H1 (cell line): ENCODE measurements around the gene RAET1L. TPM values are rescaled to one million over a fixed set of nuclear protein-coding genes. Genes with fewer than 3 reads are reported as not detected.
A peak's percentile ranks its signal among the peaks of the same experiment; 100 is the strongest.

ENCODE experiments used
- CTCF ChIA-PET: fragments of 300-600 bp; sonication (Branson Sonifier 250); formaldehyde crosslinking; loops from one replicate; lab custom pipeline; 2021; ENCODE audit not compliant: partially characterized antibody; lab: Charles Lee
- POLR2A ChIA-PET: fragments of 300-600 bp; sonication (Branson Sonifier 250); formaldehyde crosslinking; loops from one replicate; lab custom pipeline; 2021; ENCODE audit warnings: inconsistent platforms; ENCODE audit not compliant: partially characterized antibody; lab: Charles Lee
- DNase-seq, 2 experiments: peaks; one replicate each; pipeline versions ENCODE4 v3.0.0 to v3.0.0-alpha.2; 2010 to 2022; ENCODE audit warnings: low spot score in 2 of 2, low read depth in 1 of 2, mixed read lengths in 1 of 2
- FAIRE-seq: peaks from 2 replicates; lab custom pipeline; 2011; peaks lifted over from hg19 to GRCh38; lab: Jason Lieb, UNC
- H2AFZ ChIP-seq: 2 replicates; pipeline ENCODE4 v1.8.1; 2012; ENCODE audit warnings: low read length, inconsistent platforms
- H2AK5ac ChIP-seq: 2 replicates; pipeline ENCODE4 v1.6.1; 2013; ENCODE audit warnings: low read depth, low read length
- H2BK120ac ChIP-seq: replicated peaks from 2 replicates; pipeline ENCODE3; 2013; ENCODE audit warnings: low read depth, low read length, inconsistent platforms
- H2BK12ac ChIP-seq: 2 replicates; pipeline ENCODE4 v1.6.1; 2013; ENCODE audit warnings: low read depth, low read length
- H2BK15ac ChIP-seq: 2 replicates; pipeline ENCODE4 v1.6.1; 2013; ENCODE audit warnings: low read length
- H2BK20ac ChIP-seq: 2 replicates; pipeline ENCODE4 v1.6.1; 2013; ENCODE audit warnings: low read length
- H2BK5ac ChIP-seq: 2 replicates; pipeline ENCODE4 v1.6.1; 2013; ENCODE audit warnings: low read depth, low read length
- H3K14ac ChIP-seq: 2 replicates; pipeline ENCODE4 v1.6.1; 2013; ENCODE audit warnings: inconsistent platforms; ENCODE audit not compliant: insufficient read length
- H3K18ac ChIP-seq: 2 replicates; pipeline ENCODE4 v1.6.1; 2013; ENCODE audit warnings: low read length; ENCODE audit errors: extremely low read depth
- H3K23ac ChIP-seq: 2 replicates; pipeline ENCODE4 v1.6.1; 2013; ENCODE audit warnings: inconsistent platforms; ENCODE audit not compliant: insufficient read length
- H3K23me2 ChIP-seq: 2 replicates; pipeline ENCODE4 v1.6.1; 2013; ENCODE audit warnings: low read depth, low read length
- H3K27ac ChIP-seq: 2 replicates; pipeline ENCODE4 v1.6.1; 2011; ENCODE audit warnings: low read depth, low read length, inconsistent platforms
- H3K27me3 ChIP-seq, 4 experiments: replicated peaks in 1 of 4; 1 replicate in 1 of 4; 2 replicates in 3 of 4; pipeline versions ENCODE4 v1.6.1 to v1.8.1; 2011 to 2013; ENCODE audit warnings: low read length in 3 of 4, mild to moderate bottlenecking in 3 of 4, inconsistent platforms in 2 of 4, mixed read lengths in 2 of 4, moderate library complexity in 1 of 4; ENCODE audit not compliant: control insufficient read depth in 3 of 4, insufficient read depth in 3 of 4; ENCODE audit errors: extremely low read depth in 1 of 4
- H3K36me3 ChIP-seq, 4 experiments: 2 replicates each; pipeline versions ENCODE4 v1.6.1 to v1.8.1; 2011 to 2013; ENCODE audit warnings: mild to moderate bottlenecking in 4 of 4, low read length in 3 of 4, moderate library complexity in 2 of 4, control low read depth in 1 of 4, inconsistent platforms in 1 of 4; ENCODE audit not compliant: insufficient read depth in 4 of 4, control insufficient read depth in 2 of 4
- H3K4ac ChIP-seq: replicated peaks from 2 replicates; pipeline ENCODE3; 2013; ENCODE audit warnings: low read length, low read depth, mixed read lengths, inconsistent platforms; ENCODE audit not compliant: insufficient read length
- H3K4me1 ChIP-seq, 4 experiments: replicated peaks in 1 of 4; 1 replicate in 1 of 4; 2 replicates in 3 of 4; pipeline versions ENCODE4 v1.6.1 to v1.8.1; 2011 to 2013; ENCODE audit warnings: low read length in 3 of 4, inconsistent platforms in 2 of 4, mixed read lengths in 1 of 4; ENCODE audit not compliant: insufficient read depth in 4 of 4, control insufficient read depth in 3 of 4
- H3K4me2 ChIP-seq, 2 experiments: 2 replicates each; pipeline versions ENCODE4 v1.6.1 to v1.8.1; 2011 to 2013; ENCODE audit warnings: low read depth in 2 of 2, low read length in 2 of 2, control low read depth in 1 of 2, inconsistent platforms in 1 of 2, mild to moderate bottlenecking in 1 of 2; ENCODE audit not compliant: insufficient read depth in 1 of 2
- H3K4me3 ChIP-seq, 4 experiments: fragments of 200-600, 300-600 bp in 1 of 4; sonication (generic), shearing (Covaris generic), sonication (Bioruptor Twin) in 1 of 4; 2 replicates each; pipeline versions ENCODE4 v1.5.1 to v1.8.1; 2011 to 2016; ENCODE audit warnings: low read length in 4 of 4, low read depth in 3 of 4, control low read depth in 2 of 4, inconsistent platforms in 2 of 4, mild to moderate bottlenecking in 2 of 4, mixed read lengths in 1 of 4, moderate library complexity in 1 of 4; ENCODE audit not compliant: insufficient read depth in 2 of 4; ENCODE audit errors: extremely low read depth in 1 of 4
- H3K56ac ChIP-seq: replicated peaks from 2 replicates; pipeline ENCODE3; 2013; ENCODE audit warnings: low read depth, mild to moderate bottlenecking, mixed read lengths, low read length, inconsistent platforms; ENCODE audit not compliant: insufficient read length
- H3K79me1 ChIP-seq: 2 replicates; pipeline ENCODE4 v1.6.1; 2013; ENCODE audit warnings: low read depth, low read length, control low read depth
- H3K79me2 ChIP-seq, 2 experiments: 2 replicates each; pipeline versions ENCODE4 v1.6.1 to v1.8.1; 2012 to 2013; ENCODE audit warnings: low read length in 2 of 2, mild to moderate bottlenecking in 2 of 2, inconsistent platforms in 1 of 2; ENCODE audit not compliant: insufficient read depth in 2 of 2, control insufficient read depth in 1 of 2
- H3K9ac ChIP-seq, 4 experiments: replicated peaks in 1 of 4; 1 replicate in 1 of 4; 2 replicates in 3 of 4; pipeline versions ENCODE4 v1.6.1 to v1.8.1; 2011 to 2013; ENCODE audit warnings: low read depth in 3 of 4, low read length in 3 of 4, control low read depth in 2 of 4, mild to moderate bottlenecking in 2 of 4, moderate library complexity in 2 of 4, inconsistent platforms in 1 of 4; ENCODE audit errors: extremely low read depth in 1 of 4
- H3K9me3 ChIP-seq, 2 experiments: 2 replicates each; pipeline versions ENCODE4 v1.6.1 to v1.8.1; 2012 to 2013; ENCODE audit warnings: mild to moderate bottlenecking in 2 of 2, moderate library complexity in 2 of 2, control low read depth in 1 of 2, inconsistent platforms in 1 of 2, low read depth in 1 of 2, low read length in 1 of 2, mixed read lengths in 1 of 2; ENCODE audit not compliant: insufficient read depth in 2 of 2
- H4K20me1 ChIP-seq, 2 experiments: replicated peaks in 1 of 2; 2 replicates each; pipeline versions ENCODE3 to v1.8.1; 2011 to 2013; ENCODE audit warnings: inconsistent platforms in 2 of 2, low read length in 2 of 2, mild to moderate bottlenecking in 1 of 2; ENCODE audit not compliant: insufficient read depth in 2 of 2, control insufficient read depth in 1 of 2
- H4K5ac ChIP-seq: 2 replicates; pipeline ENCODE4 v1.6.1; 2013; ENCODE audit warnings: low read length, low read depth, mixed read lengths, inconsistent platforms; ENCODE audit not compliant: insufficient read length
- H4K8ac ChIP-seq: 2 replicates; pipeline ENCODE4 v1.8.0; 2013; ENCODE audit warnings: mild to moderate bottlenecking, moderate library complexity, low read length, inconsistent platforms; ENCODE audit not compliant: insufficient read depth; ENCODE audit errors: extremely low read depth
- H4K91ac ChIP-seq: replicated peaks from 2 replicates; pipeline ENCODE3; 2013; ENCODE audit warnings: low read length, mixed read lengths, inconsistent platforms; ENCODE audit not compliant: insufficient read length
- CHD1 ChIP-seq: IDR thresholded peaks from 2 replicates; pipeline ENCODE4 v1.6.1; 2012; ENCODE audit warnings: low read depth, low read length, improper control_type of control experiment
- EZH2 ChIP-seq: fragments of 200-600 bp; sonication (generic); IDR thresholded peaks from 2 replicates; pipeline ENCODE4 v1.7.1; 2012; ENCODE audit warnings: low read depth, mild to moderate bottlenecking, moderate library complexity, low read length, inconsistent platforms; ENCODE audit not compliant: severe bottlenecking
- RNF2 ChIP-seq: fragments of 200-900, 300-1000 bp; sonication (generic); IDR thresholded peaks from 2 replicates; pipeline ENCODE4 v1.7.1; 2016; ENCODE audit warnings: borderline replicate concordance, low read depth, mild to moderate bottlenecking, antibody characterized with exemption, low read length; ENCODE audit not compliant: poor library complexity, severe bottlenecking; ENCODE audit errors: missing control alignments
- SUZ12 ChIP-seq: fragments of 200-600 bp; sonication (generic); IDR thresholded peaks from 2 replicates; pipeline ENCODE4 v1.6.1; 2012; ENCODE audit warnings: mild to moderate bottlenecking, inconsistent platforms, low read length, moderate library complexity, mixed read lengths
- WGBS, 2 experiments: shearing (Covaris generic) in 1 of 2; methylation state at CpG; one replicate each; pipeline versions ENCODE4 v1.1.6 to v1.1.7; 2013 to 2015; ENCODE audit warnings: low lambda C conversion rate in 2 of 2, mixed read lengths in 2 of 2, inconsistent platforms in 1 of 2, low coverage in 1 of 2, missing lambda C conversion rate in 1 of 2; ENCODE audit not compliant: insufficient replicate concordance in 2 of 2, insufficient coverage in 1 of 2, insufficient read length in 1 of 2; ENCODE audit errors: extremely low coverage in 1 of 2, missing lambda C conversion rate in 1 of 2; 5-methylcytosine and 5-hydroxymethylcytosine counted together
- polyA plus RNA-seq, 7 experiments: library from polyadenylated mRNA; depleted of rRNA in 3 of 7; stranded (reverse) in 5 of 7; unstranded in 2 of 7; fragments of >200 nt in 5 of 7; fragments of 200-250 nt in 2 of 7; gene quantifications; 1 replicate in 5 of 7; 2 replicates in 1 of 7; 4 replicates in 1 of 7; pipeline versions ENCODE4 v1.2.1 to v1.2.3, GENCODE V29; 2011 to 2013; ENCODE audit warnings: missing spikeins in 2 of 7, mixed read lengths in 2 of 7
- total RNA-seq: library from RNA; stranded (reverse); fragmentation: NEBNext Ultra II Directional; extraction: Animal tissue kit (Norgen Biotek cat#: 25700); gene quantifications from 2 replicates; pipeline ENCODE4 v1.2.1, GENCODE V29; 2021

The RAET1L gene
- total and polyA plus RNA-seq, 2 of the 8 experiments (the other 6 are each of a cell fraction or from before 2014, with no cell fraction given) = not detected

DNA sequence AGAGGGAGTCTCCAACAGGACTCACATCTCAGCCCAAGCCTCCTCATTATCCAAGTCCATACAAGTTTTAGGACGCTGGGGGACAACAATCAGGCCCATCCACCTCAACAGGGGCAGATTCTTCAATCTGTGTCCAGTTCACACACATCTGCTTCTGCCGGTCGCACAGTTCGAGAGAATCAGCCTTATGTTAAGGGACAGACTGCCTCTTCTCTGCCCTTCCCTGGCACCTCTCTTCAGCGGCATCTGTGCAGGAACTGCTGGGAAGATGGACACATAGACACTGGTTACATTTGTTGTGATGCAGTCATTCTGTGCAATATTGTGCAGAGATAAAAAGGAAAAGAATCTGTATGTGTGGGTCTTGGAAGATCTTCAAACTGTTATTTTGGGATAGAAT, 40.6 kb downstream of the RAET1L start:
- H3K18ac ChIP-seq = no peak overlapping the region
- peaks cover 5 to 15% of the 10 kb centered on the region in 2 experiments for H4K20me1 ChIP-seq
- H3K4me1 ChIP-seq = peaks cover 0 to 8% (median 7%) of the 10 kb centered on the region in 4 experiments; a peak in 6 of 7 replicates
- no peak for DNase-seq
- no peak overlapping the region for H3K4me3 ChIP-seq
- no peak overlapping the region for H4K5ac ChIP-seq
- no peak overlapping the region for H3K14ac ChIP-seq
- H2BK15ac ChIP-seq = peak overlapping the region; percentile 65; the same call in 1 of the 2 replicates
- no peak overlapping the region for H3K9ac ChIP-seq
- H2BK120ac ChIP-seq = no peak overlapping the region
- H3K23me2 ChIP-seq = no peaks in the 10 kb centered on the region; the same call in 1 of the 2 replicates
- no peak overlapping the region for H4K91ac ChIP-seq
- FAIRE-seq = no peak
- H2BK20ac ChIP-seq = peak overlapping the region; percentile 13; the same call in 1 of the 2 replicates
- H2BK12ac ChIP-seq = 0 out of 2 replicates have a peak overlapping the region, but pooled peaks have one; percentile 12
- no peak overlapping the region for H4K8ac ChIP-seq
- ChIA-PET POLR2A (no interaction called here), CTCF (no interaction called here)
- no peak overlapping the region for H3K27ac ChIP-seq
- 59% methylated on average over 5 of the region's 5 CpGs; no CpG with 5 or more reads in 1 of the 2 experiments for WGBS, 2 experiments
- no peaks in the 10 kb centered on the region for H3K79me2 ChIP-seq
- no peak overlapping the region for H3K4me2 ChIP-seq
- no peak overlapping the region for H2BK5ac ChIP-seq
- no peaks in the 10 kb centered on the region for H3K36me3 ChIP-seq
- TF ChIP-seq EZH2 (peak; percentile 49), SUZ12 (peak; percentile 53; the same call in 1 of the 2 replicates), RNF2 (peak; percentile 19), CHD1 (no peak)
- no peaks in the 10 kb centered on the region for H3K79me1 ChIP-seq
- H2AFZ ChIP-seq = no peak overlapping the region
- H3K9me3 ChIP-seq = no peaks in the 10 kb centered on the region; a peak in 1 of 4 replicates
- no peak overlapping the region for H3K4ac ChIP-seq
- peaks cover 66 to 86% (median 80%) of the 10 kb centered on the region in 4 experiments for H3K27me3 ChIP-seq
- H3K56ac ChIP-seq = no peak overlapping the region
- H3K23ac ChIP-seq = no peak overlapping the region
- peak overlapping the region; percentile 30; the same call in 1 of the 2 replicates for H2AK5ac ChIP-seq
